T-helper 1 cell treated with Interleukin-12 subunit alpha and Interleukin-12 subunit beta and Interleukin-4 antibody, amounts not matched to agents 30 μg/mL and 1 μg/mL, for 36 hours (primary cell): ENCODE results near the gene ETV6.

Source experiments
- H3K27ac Mint-ChIP-seq: one replicate; pipeline ENCODE4 v1.8.0; 2021; ENCODE audit warnings: mild to moderate bottlenecking, mixed read lengths
- H3K27me3 Mint-ChIP-seq: one replicate; pipeline ENCODE4 v1.8.0; 2021; ENCODE audit warnings: low read depth, mixed read lengths
- H3K36me3 Mint-ChIP-seq: one replicate; pipeline ENCODE4 v1.8.0; 2021; ENCODE audit warnings: low read depth, mixed read lengths
- H3K4me1 Mint-ChIP-seq: one replicate; pipeline ENCODE4 v1.8.0; 2021; ENCODE audit warnings: low read depth, mixed read lengths
- H3K4me3 Mint-ChIP-seq: one replicate; pipeline ENCODE4 v1.8.0; 2021; ENCODE audit warnings: mild to moderate bottlenecking, moderate library complexity, mixed read lengths
- H3K9me3 Mint-ChIP-seq: one replicate; pipeline ENCODE4 v1.8.0; 2021; ENCODE audit warnings: mixed read lengths

ETV6 gene

DNA sequence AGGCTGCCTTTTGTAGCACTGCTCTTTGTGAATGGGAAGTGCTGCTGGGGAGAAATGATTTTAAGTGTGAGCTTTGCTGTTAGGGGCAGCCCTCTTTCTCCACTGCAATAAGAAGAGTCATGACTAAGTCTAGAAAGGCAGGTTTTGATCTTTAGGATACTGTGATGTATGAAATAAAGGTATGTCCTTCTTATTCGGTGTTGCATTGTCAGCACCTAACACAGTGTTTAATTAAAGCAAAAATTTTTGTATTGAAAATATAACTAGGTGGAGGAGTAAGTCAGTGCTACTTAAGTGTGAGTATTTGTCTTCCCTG lies 81.5 kb downstream of the ETV6 start:
- Mint-ChIP-seq H3K9me3 (no peaks in the 10 kb centered on the region), H3K4me3 (peak overlapping the region; percentile 26), H3K4me1 (peaks cover 73% of the 10 kb centered on the region), H3K27me3 (no peaks in the 10 kb centered on the region), H3K27ac (peak overlapping the region; percentile 88), H3K36me3 (peaks cover 25% of the 10 kb centered on the region)

- H3K4me1 Mint-ChIP-seq: peaks cover 73% of the 10 kb centered on the region
- H3K27me3 Mint-ChIP-seq: no peaks in the 10 kb centered on the region
- peak overlapping the region; percentile 26 for H3K4me3 Mint-ChIP-seq
- H3K27ac Mint-ChIP-seq: peak overlapping the region; percentile 88
- peaks cover 27% of the 10 kb centered on the region for H3K36me3 Mint-ChIP-seq
- H3K9me3 Mint-ChIP-seq: no peaks in the 10 kb centered on the region
These were observed 82.0 kb downstream of the ETV6 start for GRCh38 chr12:11731455-11731854.

GRCh38 chr12:11732023-11732422 lies 82.5 kb downstream of the ETV6 start:
- Mint-ChIP-seq H3K4me3 (peak overlapping the region; percentile 36), H3K27ac (peak overlapping the region; percentile 88), H3K27me3 (no peaks in the 10 kb centered on the region), H3K36me3 (peaks cover 29% of the 10 kb centered on the region), H3K9me3 (no peaks in the 10 kb centered on the region), H3K4me1 (peaks cover 73% of the 10 kb centered on the region)

DNA sequence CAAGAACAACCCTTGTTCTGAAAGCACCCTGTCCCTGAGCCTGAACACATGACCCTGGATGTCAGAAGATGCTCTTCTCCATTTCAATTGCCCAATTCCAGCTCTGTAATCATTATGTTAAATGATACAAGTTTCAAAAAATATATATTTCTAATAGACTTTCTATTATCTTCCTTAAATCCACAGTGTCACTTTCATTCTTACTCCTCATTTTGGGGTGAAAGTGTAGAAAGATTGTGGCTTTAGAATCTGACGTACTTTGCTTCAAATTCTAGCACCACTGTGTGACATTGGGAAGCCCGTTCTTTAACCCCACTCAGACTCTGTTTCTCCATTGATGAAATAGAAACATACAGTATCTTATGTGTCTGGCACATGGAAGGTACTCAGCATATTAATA lies 83.2 kb downstream of the ETV6 start:
- Mint-ChIP-seq H3K27ac (peak overlapping the region; percentile 88), H3K9me3 (no peaks in the 10 kb centered on the region), H3K4me1 (peaks cover 74% of the 10 kb centered on the region), H3K36me3 (peaks cover 27% of the 10 kb centered on the region), H3K4me3 (peak overlapping the region; percentile 75), H3K27me3 (no peaks in the 10 kb centered on the region)

DNA sequence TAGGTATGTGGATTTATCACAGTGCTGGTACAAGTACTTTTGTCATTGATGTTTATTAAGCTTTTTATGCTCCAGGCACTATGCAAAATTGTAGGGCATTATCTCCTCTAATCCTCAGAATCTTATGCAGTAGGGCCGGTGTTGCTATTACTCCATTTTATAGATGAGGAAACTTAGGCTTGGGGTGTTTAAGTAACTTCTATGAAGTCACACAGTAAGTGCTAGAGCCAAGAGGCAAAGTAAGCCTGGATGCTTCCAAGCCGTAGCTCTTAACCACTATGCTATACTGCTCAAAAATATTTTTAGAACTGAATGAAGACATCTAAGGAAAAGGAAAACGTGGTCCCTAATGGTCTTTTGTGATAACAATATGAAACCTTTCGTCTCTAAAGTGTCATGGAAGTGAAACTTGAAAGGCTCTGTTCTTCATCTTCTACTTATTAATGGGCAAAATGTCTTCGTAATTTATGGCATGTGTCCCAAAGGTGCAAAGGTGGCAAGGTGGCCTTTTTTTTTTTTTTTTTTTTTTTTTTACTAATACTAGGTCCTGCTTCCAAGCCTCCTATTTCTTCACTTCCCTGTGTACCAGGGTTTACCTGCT lies 85.2 kb downstream of the ETV6 start:
- Mint-ChIP-seq H3K27me3 (no peaks in the 10 kb centered on the region), H3K4me3 (no peak overlapping the region), H3K9me3 (no peaks in the 10 kb centered on the region), H3K4me1 (peaks cover 68% of the 10 kb centered on the region), H3K36me3 (peaks cover 28% of the 10 kb centered on the region), H3K27ac (no peak overlapping the region)

DNA sequence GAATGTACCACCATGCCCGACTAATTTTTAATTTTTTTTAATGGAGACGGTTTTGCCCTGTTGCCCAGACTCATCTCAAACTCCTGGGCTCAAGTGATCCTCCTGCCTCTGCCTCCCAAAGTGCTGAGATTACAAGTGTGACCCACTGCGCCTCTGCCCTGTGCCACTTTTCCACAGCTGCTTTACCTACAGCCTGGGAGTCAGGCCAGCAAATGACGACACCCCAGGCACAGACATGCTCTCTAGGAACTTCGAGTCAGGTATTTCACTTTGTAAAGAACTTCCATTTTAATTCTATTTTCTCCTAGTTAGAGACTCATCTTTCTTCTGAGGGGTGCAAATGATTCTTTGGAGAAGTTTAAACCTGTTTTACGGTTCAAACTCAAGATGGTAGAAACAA lies 89.0 kb downstream of the ETV6 start:
- Mint-ChIP-seq H3K4me1 (peaks cover 48% of the 10 kb centered on the region), H3K27me3 (no peaks in the 10 kb centered on the region), H3K36me3 (peaks cover 24% of the 10 kb centered on the region), H3K27ac (no peak overlapping the region), H3K9me3 (no peaks in the 10 kb centered on the region), H3K4me3 (no peak overlapping the region)

GRCh38 chr12:11739980-11740577 lies 90.6 kb downstream of the ETV6 start:
- Mint-ChIP-seq H3K4me1 (peaks cover 47% of the 10 kb centered on the region), H3K9me3 (no peaks in the 10 kb centered on the region), H3K27ac (no peak overlapping the region), H3K4me3 (no peak overlapping the region), H3K27me3 (no peaks in the 10 kb centered on the region), H3K36me3 (peaks cover 24% of the 10 kb centered on the region)

GRCh38 chr12:11741434-11742092 lies 92.1 kb downstream of the ETV6 start:
- Mint-ChIP-seq H3K4me3 (no peak overlapping the region), H3K27me3 (no peaks in the 10 kb centered on the region), H3K4me1 (peaks cover 54% of the 10 kb centered on the region), H3K27ac (no peak overlapping the region), H3K36me3 (peaks cover 19% of the 10 kb centered on the region), H3K9me3 (no peaks in the 10 kb centered on the region)

- H3K4me3 Mint-ChIP-seq: no peak overlapping the region
- peaks cover 45% of the 10 kb centered on the region for H3K4me1 Mint-ChIP-seq
- H3K27ac Mint-ChIP-seq: no peak overlapping the region
- H3K27me3 Mint-ChIP-seq: no peaks in the 10 kb centered on the region
- peaks cover 19% of the 10 kb centered on the region for H3K36me3 Mint-ChIP-seq
- no peaks in the 10 kb centered on the region for H3K9me3 Mint-ChIP-seq
These were observed 94.2 kb downstream of the ETV6 start for GRCh38 chr12:11743423-11744409.

GRCh38 chr12:11744410-11744801 lies 94.9 kb downstream of the ETV6 start:
- H3K36me3 Mint-ChIP-seq: peaks cover 15% of the 10 kb centered on the region
- H3K27ac Mint-ChIP-seq: no peak overlapping the region
- peaks cover 41% of the 10 kb centered on the region for H3K4me1 Mint-ChIP-seq
- no peak overlapping the region for H3K4me3 Mint-ChIP-seq
- no peaks in the 10 kb centered on the region for H3K27me3 Mint-ChIP-seq
- no peaks in the 10 kb centered on the region for H3K9me3 Mint-ChIP-seq

DNA sequence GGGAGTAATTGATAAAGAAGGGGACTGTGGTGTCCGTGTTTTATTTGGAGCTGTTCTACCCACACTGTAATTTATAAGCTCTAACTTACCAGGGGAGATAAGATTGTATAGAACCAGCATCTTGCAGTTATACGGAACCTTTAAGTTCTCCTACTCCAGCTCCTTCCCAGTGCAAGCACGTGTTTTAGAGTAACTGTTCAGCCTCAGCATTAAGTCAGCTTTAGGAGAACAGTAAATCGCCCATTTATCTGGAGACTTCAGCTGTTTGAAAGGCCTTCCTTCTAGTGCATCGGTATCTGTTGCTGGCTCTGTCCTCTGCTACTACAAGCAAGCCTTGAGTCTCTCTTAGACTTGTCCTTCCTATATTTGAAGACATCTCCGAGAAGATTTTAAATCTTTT lies 95.6 kb downstream of the ETV6 start:
- Mint-ChIP-seq H3K36me3 (peaks cover 17% of the 10 kb centered on the region), H3K27ac (no peak overlapping the region), H3K4me1 (peaks cover 45% of the 10 kb centered on the region), H3K27me3 (no peaks in the 10 kb centered on the region), H3K4me3 (no peak overlapping the region), H3K9me3 (no peaks in the 10 kb centered on the region)

GRCh38 chr12:11746024-11746771 lies 96.7 kb downstream of the ETV6 start:
- Mint-ChIP-seq H3K9me3 (no peaks in the 10 kb centered on the region), H3K27ac (peak overlapping the region; percentile 27), H3K27me3 (no peaks in the 10 kb centered on the region), H3K36me3 (peaks cover 18% of the 10 kb centered on the region), H3K4me1 (peaks cover 46% of the 10 kb centered on the region), H3K4me3 (no peak overlapping the region)

GRCh38 chr12:11746940-11747716 lies 97.7 kb downstream of the ETV6 start:
- Mint-ChIP-seq H3K4me1 (peaks cover 46% of the 10 kb centered on the region), H3K27ac (no peak overlapping the region), H3K9me3 (no peaks in the 10 kb centered on the region), H3K27me3 (no peaks in the 10 kb centered on the region), H3K4me3 (no peak overlapping the region), H3K36me3 (peaks cover 22% of the 10 kb centered on the region)
